Prostate gland (tissue), 2 donors: Measurements from ENCODE around the gene VAMP3.

Experiments used
- CTCF ChIP-seq, 4 experiments: fragments of 200-600 bp in 2 of 4; fragments of 450-650 bp in 2 of 4; sonication (generic) in 2 of 4; IDR thresholded peaks; 1 replicate in 3 of 4; 2 replicates in 1 of 4; pipeline ENCODE4 v1.5.1; 2016 to 2019; ENCODE audit warnings: antibody characterized with exemption in 4 of 4, mild to moderate bottlenecking in 2 of 4, moderate library complexity in 2 of 4
- POLR2A ChIP-seq: fragments of 450-650 bp; IDR thresholded peaks from one replicate; pipeline ENCODE4 v1.6.1; 2016; ENCODE audit warnings: antibody characterized with exemption, mild to moderate bottlenecking
- POLR2AphosphoS5 ChIP-seq: sonication (generic); formaldehyde crosslinking; IDR thresholded peaks from one replicate; pipeline ENCODE4 v1.6.1; 2017; ENCODE audit warnings: antibody characterized with exemption

DNA sequence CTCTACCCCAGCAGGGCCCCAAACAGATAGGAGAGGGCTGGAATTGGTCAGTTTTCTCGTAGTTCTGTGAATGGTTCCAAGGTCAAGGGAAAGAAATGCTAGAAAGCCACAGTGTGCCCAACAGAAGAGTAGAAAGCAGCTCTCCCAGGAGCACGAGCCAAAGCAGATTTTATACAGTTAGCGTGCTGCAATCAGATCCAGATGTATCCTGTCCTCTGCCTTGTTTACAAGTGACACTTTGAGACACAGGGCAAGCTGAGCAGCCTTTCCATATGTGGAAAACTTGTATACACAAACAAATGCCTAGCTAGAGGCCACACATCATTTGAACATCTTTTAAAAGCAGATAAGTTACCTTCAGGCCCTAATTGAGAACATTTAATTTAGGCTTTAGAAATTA is 6.5 kb downstream of the VAMP3 start:
- TF ChIP-seq POLR2AphosphoS5 (no peak), POLR2A (no peak), CTCF (IDR thresholded peaks at IDR 0.05) (no peak)
